GM18870 (cell line): ENCODE measurements around the gene MPPED1.

Experiments used
- ATAC-seq: cut with Tn5 transposase; IDR thresholded peaks from one replicate; pipeline ENCODE4 v1.9.1; 2021; ENCODE audit warnings: moderate library complexity; ENCODE audit not compliant: unreplicated experiment

The MPPED1 gene

DNA sequence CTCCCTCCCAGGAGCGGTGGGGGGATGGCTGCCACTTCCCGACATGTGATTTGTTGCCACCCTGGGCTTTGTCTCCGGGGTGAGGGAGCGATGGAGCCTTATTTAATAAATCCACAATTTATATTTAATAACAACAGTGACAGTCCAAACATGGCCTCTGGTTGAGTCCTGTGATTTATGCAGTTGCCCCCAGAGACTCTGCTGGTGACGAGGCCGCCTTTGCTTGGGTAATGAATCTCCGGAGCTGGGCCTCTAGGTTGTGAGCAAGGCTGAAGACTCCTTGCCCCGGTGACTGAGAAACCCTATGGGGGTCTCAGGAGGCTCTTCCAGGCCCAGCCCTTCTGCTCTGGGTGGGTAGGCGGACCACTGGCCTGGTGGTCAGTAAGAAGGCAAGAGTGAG is 16.7 kb downstream of the MPPED1 start:
- ATAC-seq, result no peak

DNA sequence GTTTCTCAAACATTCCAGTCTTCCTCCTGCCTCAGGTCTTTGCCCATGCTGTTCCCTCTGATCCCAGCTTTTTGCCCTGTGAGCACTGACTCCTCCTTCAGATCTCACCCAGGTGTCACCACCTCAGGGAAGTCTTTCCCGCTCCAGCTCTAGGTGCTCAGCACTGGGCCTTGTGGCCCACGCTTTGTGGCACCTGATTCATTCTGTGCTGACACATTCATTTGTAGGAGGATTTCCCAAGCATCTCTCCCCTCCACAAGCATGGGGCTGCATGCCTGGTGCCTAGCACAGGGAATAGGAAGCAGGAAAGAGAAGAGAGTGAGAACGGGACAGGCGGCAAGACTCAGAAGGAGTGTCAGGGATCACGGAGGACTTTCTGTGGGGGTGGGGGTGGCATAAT is 17.6 kb downstream of the MPPED1 start:
- ATAC-seq, result no peak

- no peak for ATAC-seq
Observed at GRCh38 chr22:43431808-43432554, 20.2 kb downstream of the MPPED1 start.

DNA sequence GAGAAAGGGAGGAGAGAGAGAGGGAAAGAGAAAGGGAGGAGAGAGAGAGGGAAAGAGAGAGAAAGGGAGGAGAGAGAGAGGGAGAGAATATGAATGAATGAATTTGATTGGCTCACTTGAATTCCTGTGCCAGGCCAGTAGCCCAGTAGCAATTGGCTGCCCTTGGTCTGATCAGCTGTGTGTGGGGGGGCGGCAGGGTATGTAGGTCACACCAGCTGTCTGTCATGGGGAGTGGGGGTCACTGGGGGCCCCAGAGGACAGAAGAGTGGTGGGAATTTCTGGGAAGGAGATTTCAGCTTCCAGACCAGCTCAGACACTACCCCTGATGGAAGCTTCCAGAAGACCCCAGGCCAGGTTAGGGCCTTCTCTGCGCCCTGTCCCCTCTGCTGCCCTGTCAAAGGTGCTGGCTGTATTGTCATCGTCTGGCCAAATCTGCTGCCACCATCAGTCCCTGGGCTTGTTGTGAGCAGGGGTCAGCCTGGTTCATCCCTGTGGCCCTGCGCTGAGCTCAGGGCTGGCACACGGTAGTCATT is 21.1 kb downstream of the MPPED1 start:
- ATAC-seq, result no peak

DNA sequence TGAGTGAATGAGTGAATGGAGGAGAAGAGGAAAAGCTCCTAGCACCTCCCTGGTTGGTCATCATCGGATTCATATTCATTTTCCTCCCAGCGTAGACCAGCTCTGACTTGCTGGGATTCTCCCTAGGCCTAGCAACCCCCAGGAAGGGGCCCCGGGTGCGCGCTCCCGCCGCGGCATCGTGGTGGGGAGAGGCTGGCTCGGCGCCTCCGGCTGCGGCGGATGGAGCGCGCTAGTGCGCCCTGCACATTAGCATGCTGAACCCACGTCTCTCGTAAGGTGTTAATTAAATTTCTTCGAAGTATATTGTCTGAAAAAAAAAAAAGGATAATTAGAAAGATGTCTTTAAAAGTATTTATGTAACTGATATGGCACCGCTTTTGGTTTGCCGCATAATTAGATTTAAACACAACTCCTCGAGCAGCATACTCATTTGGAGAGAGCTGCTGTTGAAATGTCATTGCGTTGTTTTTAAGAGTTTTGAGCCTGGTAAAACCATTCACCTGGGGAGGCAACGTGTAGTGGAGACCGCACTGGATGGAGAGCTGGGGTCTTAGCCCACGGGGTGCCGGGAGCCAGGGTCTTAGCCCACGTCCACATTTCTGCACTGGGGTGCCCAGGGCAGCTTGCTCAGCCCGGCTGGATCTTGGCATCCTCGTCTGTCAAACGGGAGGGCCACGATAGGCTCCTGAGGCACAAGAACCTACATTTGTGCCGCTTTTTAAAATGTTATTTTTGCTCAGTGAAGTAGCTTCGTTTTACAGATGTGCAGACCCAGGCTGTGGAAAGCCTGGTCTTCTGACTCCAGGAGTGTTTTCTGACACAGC is 21.8 kb downstream of the MPPED1 start:
- no peak for ATAC-seq

DNA sequence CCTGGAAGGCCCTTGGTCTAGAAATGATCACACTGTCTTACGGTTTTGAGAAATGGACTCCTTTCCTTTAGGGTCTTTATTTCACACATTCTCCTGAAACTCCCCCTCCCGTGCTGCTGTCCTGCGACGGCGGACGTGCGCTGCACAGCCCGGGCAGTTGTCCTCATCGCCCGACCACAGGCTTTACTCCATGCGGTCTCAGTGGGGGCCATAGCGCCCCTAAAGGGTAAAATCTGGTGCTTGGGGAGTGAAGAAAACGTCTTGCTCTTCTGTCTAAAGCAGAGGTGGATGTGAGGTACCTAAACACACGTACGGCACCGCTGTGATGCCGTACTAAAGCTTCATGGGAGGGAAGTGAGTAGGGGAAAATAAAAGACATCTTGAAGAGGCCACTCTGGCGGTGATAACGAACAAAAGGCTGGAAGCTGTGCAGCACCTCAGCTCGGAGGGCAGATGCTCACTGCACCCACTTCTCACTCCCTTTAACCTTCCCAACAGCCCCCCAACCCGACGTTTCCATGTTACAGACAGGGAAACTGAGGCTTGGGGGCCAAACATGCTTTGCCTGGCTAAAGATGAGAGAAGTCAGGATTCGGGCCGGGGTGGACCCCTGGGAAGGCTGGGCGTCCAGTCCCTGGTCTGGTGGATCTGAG is 22.6 kb downstream of the MPPED1 start:
- ATAC-seq, result no peak

GRCh38 chr22:43434928-43435311 is 23.1 kb downstream of the MPPED1 start:
- no peak for ATAC-seq

DNA sequence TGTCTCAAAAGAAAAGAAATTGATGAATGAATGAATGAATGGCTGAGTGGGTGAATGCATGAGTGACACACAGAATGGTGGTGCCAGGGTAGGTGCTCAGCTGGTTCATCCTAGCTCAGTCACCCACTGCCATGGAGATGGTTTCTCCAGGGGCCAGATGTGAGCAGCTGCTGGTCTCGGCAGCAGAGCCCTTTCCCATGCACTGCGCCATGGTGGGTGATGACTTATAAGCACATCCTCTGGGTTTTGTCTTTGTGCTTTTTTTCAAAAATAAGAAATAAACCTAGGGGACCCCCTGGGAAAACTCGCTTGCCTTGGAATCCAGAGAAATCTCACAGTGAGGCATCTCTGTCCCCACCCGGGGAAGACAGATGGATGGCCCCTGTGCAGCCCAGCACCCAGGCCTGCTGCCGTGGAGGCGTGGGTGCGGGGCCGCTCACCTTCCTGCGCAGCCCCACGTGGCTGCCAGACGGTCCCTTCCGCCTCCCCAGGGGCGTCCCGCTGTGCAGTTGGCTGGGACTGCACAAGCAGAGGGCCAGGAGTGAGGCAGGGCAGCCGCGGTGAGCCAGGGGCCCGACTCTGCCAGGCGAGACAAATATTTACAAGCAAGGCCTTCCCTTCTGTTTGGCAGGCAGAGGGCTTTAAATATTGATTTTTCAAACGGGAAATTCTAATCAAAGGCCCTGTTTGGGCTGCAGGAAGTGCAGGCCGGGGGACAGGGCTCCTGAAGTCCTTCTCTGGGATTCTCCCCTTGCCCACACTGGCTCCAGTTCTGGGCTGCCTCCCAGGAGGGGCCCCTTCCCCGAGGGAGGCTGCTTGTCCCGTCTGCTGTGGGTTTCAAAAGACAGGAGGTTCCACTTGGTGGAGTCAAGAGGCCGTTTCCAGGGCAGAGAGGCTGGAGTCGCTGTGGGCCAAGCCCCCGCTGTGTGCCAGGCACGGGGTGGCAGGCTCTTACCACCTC is 24.3 kb downstream of the MPPED1 start:
- ATAC-seq, result no peak

DNA sequence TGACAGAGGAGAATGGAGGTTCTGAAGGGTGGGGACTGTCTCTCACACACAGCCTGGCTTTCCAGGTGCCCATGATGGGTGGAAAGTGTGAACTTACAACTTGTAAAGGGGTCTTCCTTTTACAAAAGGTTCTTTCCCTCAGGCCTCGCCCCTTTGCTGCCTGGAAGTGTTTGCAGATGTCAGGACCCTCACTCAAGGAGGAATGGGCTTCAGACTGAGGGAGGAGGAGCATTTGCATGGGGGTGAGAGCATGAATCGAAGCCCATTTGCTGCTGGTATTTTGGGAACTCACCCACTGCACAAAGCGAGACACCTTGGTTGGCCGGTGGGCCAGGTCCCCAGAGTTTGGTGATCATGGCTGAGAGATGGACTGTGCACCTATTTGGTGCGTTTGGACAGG is 25.1 kb downstream of the MPPED1 start:
- no peak for ATAC-seq

- no peak for ATAC-seq
Observed at GRCh38 chr22:43437871-43438475, 26.2 kb downstream of the MPPED1 start.

GRCh38 chr22:43438666-43439347 is 27.0 kb downstream of the MPPED1 start:
- ATAC-seq, result no peak

- no peak for ATAC-seq
Observed at GRCh38 chr22:43439368-43440103, 27.7 kb downstream of the MPPED1 start.

GRCh38 chr22:43440104-43440387 is 28.2 kb downstream of the MPPED1 start:
- no peak for ATAC-seq

DNA sequence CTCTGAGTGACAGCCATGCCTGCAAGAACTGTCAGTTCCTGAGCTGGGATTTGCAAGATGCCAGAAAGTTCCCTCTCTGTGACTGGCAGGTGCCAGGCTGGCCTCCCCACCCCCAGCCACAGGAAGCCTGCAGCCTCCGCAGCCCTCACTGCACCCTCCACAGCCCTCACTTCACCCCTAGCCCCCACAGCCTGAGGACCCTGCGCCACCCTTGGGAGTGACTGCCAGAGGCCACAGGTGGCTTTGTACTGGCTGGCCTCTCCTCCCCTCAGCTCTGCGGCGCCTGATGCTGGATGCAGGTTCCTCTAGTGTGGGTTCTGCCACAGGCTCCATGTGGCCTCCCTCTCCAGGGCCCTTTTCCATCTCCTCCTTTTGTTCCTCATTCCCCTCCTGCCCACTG is 28.7 kb downstream of the MPPED1 start:
- ATAC-seq, result no peak

DNA sequence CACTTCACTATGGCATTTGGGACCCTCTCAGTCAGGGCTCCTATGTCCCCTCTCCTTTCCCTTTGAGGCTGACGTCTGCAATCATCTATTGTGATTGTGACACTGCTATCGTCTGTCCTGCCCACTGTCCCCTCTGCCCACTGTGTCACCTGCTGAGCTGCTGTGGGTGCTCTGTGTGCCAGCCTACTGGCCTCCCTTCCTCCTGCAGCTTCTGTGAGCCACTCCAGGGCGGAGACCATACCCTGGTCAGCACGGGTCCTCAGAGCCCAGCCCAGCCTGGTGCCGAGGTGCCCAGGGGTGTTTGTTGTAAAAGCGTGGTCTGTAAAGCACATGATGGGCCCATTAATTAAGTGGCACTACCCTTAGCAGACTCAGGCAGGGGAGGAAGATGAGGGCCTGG is 29.4 kb downstream of the MPPED1 start:
- ATAC-seq, result no peak

GRCh38 chr22:43441751-43442150 is 29.9 kb downstream of the MPPED1 start:
- no peak for ATAC-seq

DNA sequence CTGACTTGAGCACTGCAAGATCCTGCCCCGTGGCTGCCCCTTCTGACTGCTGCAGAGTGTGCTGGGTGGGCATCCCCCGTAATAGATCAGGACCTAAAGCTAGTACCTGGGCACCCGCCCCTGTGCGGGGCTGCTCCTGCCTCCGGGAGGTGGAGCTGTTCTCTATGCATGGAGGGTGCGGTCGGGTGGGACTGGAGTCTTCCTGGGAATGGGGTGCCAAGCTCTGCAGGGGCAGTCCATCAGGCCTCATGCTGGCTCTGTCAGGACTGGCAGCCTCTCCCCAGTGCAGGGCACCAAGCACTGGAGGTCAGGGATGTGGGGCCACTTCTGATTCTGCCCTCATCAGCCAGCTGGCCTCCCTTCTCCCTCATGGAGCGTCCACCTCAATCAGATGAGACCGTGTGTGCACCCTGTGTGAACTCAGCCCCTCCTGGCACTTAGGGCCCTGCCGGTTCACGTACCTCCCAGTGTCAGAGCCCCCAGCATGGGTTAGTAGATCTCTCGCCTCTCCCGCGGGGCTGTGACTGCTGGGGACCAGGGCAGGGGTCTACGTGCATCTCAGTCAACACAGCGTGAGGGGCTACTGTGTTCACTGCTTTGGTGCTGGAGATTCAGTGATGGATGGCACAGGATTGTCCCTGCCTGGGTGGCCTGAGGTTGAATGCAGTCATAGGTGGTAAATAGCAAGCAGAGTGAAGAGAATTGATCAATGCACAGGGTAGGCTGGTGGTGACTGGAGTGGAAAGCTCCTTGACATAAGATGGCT is 30.8 kb downstream of the MPPED1 start:
- ATAC-seq, result no peak

DNA sequence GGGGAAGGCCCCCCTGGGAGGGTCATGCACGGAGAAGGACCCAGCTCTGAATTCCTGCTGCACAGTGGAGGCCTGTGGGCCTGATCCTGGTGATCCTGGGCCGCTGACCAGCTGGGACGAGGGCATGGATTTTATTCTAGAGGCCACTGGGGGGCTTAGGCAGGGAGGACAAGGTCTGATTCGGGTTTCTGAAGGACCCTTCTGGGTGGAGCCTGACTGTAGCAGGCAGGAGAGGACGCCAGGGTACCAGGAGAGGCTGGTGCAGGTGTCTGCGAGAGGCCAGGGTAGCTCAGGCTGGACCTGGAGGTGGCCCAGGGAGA is 31.3 kb downstream of the MPPED1 start:
- no peak for ATAC-seq
